HUES64 (cell line): ENCODE results near the gene CCDC24.

Experiments used
- H3K27ac ChIP-seq: 2 replicates; pipeline ENCODE4 v1.7.0; 2013; ENCODE audit warnings: low read depth, low read length, inconsistent platforms
- H3K27me3 ChIP-seq: 2 replicates; pipeline ENCODE4 v1.6.1; 2013; ENCODE audit warnings: mild to moderate bottlenecking, low read length; ENCODE audit not compliant: insufficient read depth
- H3K36me3 ChIP-seq: 2 replicates; pipeline ENCODE4 v1.6.1; 2013; ENCODE audit warnings: mild to moderate bottlenecking, low read length; ENCODE audit not compliant: insufficient read depth
- H3K4me1 ChIP-seq: 2 replicates; pipeline ENCODE4 v1.6.1; 2013; ENCODE audit warnings: mild to moderate bottlenecking, low read length, moderate library complexity; ENCODE audit not compliant: insufficient read depth
- H3K4me3 ChIP-seq: 2 replicates; pipeline ENCODE4 v1.5.1; 2013; ENCODE audit warnings: mild to moderate bottlenecking, low read length, moderate library complexity
- H3K9ac ChIP-seq: 2 replicates; pipeline ENCODE4 v1.6.1; 2013; ENCODE audit warnings: mild to moderate bottlenecking, low read depth, low read length
- H3K9me3 ChIP-seq: 2 replicates; pipeline ENCODE4 v1.6.1; 2013; ENCODE audit warnings: low read depth, low read length; ENCODE audit not compliant: insufficient read depth
- WGBS: fragments of 150-250, 120-280 bp; methylation state at CpG from one replicate; pipeline ENCODE4 v1.1.7; 2013; ENCODE audit warnings: missing lambda C conversion rate; 5-methylcytosine and 5-hydroxymethylcytosine counted together

Gene CCDC24

DNA sequence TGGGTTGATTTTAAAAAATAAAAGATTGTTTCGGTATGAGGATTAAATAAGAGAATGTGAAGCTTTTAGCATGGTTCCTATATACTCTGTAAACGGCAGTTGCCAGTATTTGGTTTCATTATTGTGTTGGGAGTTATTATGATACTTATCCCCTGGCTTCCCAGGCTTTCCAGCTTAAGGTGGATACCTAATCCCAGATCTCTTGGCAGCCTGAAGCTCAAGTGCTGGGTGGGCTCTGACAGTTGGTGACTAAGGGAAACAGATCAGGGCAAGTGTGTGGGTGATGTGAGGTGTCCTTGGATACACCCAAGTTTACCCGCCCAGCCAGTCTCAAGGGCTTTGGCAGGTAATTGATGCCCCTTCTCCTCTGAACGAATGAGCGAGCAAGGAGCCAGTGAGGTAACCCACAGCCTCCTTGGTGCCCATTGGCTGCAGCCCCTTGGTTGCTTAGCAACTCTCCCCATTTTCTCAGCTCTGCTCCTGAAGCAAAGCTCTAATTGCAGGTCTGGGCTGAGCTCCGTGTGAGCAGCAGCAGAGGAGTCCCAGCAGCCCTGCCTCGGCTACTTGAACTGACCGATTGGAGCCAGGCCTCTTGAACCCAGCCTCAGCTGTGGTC, 38.6 kb upstream of the CCDC24 start:
- no peak overlapping the region; the same call in 1 of the 2 replicates for H3K4me3 ChIP-seq
- no peak overlapping the region for H3K27ac ChIP-seq
- H3K27me3 ChIP-seq, result no peaks in the 10 kb centered on the region
- peaks cover 24% of the 10 kb centered on the region for H3K36me3 ChIP-seq
- no peaks in the 10 kb centered on the region for H3K9me3 ChIP-seq
- 77% methylated on average over 8 of the region's 8 CpGs for WGBS
- H3K9ac ChIP-seq, result no peak overlapping the region
- H3K4me1 ChIP-seq, result peaks cover 7% of the 10 kb centered on the region; the same call in 1 of the 2 replicates

DNA sequence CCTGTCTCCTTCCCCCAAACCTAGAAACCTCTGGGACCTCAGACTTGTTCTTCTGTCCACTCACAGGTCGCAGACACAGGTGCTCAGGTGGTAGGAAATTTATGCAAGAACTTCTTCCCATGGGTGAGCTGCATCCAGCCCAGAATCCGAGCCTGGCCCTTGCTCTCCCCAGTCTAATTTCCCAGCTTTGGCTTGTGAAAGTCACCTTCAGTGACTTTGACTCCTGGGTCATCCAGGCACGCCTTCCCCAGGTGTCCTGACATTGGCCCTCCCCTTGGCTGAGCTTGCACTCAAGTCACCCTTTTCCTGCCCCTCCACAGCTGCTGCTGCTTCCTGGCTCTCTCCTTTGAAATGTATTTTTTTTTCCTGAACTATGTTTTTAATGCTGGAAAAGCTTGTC, 38.0 kb upstream of the CCDC24 start:
- 86% methylated on average over 3 of the region's 3 CpGs for WGBS
- Histone ChIP-seq H3K4me3 (no peak overlapping the region; the same call in 1 of the 2 replicates), H3K36me3 (peaks cover 29% of the 10 kb centered on the region), H3K9ac (no peak overlapping the region), H3K9me3 (no peaks in the 10 kb centered on the region), H3K27me3 (no peaks in the 10 kb centered on the region), H3K4me1 (peaks cover 4% of the 10 kb centered on the region; the same call in 1 of the 2 replicates), H3K27ac (no peak overlapping the region)

DNA sequence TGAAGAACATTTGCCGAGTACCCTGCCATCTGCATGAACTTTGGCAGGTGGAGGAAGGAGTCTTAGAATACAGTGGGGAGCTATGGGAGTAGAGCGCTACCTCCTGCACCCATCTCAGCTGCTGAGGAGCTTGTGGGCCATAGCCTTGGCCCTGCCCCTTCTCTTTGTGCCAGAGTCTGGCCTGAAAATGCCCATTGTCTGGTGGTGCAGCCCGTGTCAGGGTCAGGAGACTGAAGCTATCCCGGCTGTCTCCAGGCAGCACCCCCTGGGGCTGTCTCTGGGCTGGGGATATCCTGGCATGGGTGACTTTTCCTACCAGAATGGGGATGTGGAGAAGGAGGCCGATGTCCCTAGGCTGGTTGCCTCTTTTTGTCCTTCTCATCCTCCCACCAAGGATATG, 37.4 kb upstream of the CCDC24 start:
- H3K27me3 ChIP-seq, result no peaks in the 10 kb centered on the region
- 92% methylated on average over 5 of the region's 5 CpGs for WGBS
- no peaks in the 10 kb centered on the region for H3K9me3 ChIP-seq
- H3K4me1 ChIP-seq, result peaks cover 4% of the 10 kb centered on the region; the same call in 1 of the 2 replicates
- no peak overlapping the region for H3K9ac ChIP-seq
- H3K27ac ChIP-seq, result no peak overlapping the region
- H3K36me3 ChIP-seq, result peaks cover 29% of the 10 kb centered on the region
- H3K4me3 ChIP-seq, result no peak overlapping the region

DNA sequence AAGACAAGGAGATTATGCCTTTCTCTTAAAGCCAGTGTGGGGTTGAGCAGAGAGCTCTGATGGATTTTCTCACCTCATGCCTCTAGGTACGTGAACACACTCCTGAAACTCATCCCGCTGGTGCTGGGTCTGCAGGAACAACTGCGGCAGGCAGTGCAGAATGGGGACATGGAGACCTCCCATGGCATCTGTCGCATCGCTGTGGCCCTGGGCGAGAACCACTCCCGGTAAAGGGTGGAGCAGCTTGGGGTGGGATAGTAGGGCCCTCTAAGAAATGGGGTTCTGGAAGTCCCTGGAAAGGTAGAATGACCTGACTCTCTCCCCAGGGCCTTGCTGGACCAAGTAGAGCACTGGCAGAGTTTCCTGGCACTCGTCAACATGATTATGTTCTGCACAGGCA, 35.2 kb upstream of the CCDC24 start:
- H3K9ac ChIP-seq, result no peak overlapping the region
- no peak overlapping the region for H3K27ac ChIP-seq
- H3K9me3 ChIP-seq, result no peaks in the 10 kb centered on the region
- no peak overlapping the region for H3K4me3 ChIP-seq
- H3K27me3 ChIP-seq, result no peaks in the 10 kb centered on the region
- H3K36me3 ChIP-seq, result peaks cover 22% of the 10 kb centered on the region
- WGBS, result 96% methylated on average over 8 of the region's 8 CpGs
- peaks cover 4% of the 10 kb centered on the region; the same call in 1 of the 2 replicates for H3K4me1 ChIP-seq

DNA sequence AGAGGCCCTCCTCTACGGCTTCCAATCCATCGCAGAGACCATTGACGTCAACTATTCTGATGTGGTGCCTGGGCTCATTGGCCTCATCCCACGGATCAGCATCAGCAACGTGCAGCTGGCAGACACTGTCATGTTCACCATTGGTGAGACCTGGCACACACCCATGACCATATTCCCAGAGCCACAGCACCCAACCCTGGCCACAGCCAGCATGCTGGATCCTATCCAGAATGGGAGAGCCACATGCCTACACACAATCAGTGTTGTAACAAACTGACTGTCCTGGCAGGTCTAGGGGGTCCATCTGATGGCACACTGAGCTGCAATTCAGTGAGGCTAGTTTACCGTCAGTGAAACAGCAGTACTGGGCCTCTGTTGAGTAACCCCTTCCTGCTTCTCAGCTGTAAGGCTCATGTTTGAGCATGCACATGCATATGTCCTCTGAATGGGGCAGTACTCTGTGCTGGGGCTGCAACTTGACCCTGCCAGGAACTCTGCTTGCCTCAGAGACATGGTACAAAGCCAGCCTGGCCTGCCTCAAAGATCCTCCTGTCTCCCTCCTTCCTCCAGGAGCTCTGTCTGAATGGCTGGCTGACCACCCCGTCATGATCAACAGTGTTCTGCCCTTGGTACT, 33.9 kb upstream of the CCDC24 start:
- Histone ChIP-seq H3K36me3 (peaks cover 27% of the 10 kb centered on the region), H3K27me3 (no peaks in the 10 kb centered on the region), H3K9me3 (no peaks in the 10 kb centered on the region), H3K27ac (no peak overlapping the region), H3K4me3 (no peak overlapping the region), H3K4me1 (peaks cover 3% of the 10 kb centered on the region; the same call in 1 of the 2 replicates), H3K9ac (no peak overlapping the region)
- WGBS, result 92% methylated on average over 7 of the region's 7 CpGs

DNA sequence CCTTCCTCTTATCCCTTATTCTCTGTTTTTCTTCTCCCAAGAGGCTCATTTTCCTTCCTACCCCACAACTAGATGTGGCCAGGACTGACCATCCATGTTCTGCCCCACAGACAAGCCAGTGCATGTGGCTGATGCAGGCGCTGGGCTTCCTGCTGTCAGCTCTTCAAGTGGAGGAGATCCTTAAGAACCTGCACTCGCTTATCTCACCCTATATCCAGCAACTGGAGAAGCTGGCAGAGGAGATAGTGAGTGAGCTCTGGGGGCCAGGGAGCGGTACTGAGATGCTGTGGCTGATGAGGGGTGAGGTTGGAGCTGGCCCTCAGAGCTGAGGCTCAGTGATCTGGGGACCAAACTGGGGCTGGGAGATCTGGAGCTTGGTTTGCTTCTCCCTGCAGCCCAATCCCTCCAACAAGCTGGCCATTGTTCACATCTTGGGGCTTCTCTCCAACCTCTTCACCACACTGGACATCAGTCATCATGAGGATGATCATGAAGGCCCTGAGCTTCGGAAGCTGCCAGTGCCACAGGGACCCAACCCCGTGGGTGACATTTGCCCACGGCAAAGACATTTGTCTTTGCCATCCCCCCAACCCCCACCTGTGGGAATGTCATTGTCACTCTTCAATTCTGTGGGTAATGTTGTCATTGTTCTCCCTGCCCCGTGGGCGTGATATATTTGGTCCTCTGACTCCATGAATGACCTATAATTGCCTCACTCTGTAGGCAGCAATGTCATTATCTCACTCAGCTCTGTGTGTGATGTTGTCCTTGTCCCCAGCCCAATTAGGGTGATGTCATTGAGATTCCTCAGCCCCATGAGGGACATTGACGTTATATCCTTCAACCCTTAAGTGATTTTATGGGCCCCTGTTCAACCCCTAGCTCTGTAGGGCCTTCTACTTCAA, 32.8 kb upstream of the CCDC24 start:
- 95% methylated on average over 8 of the region's 9 CpGs for WGBS
- Histone ChIP-seq H3K27ac (no peak overlapping the region), H3K36me3 (peaks cover 27% of the 10 kb centered on the region)

DNA sequence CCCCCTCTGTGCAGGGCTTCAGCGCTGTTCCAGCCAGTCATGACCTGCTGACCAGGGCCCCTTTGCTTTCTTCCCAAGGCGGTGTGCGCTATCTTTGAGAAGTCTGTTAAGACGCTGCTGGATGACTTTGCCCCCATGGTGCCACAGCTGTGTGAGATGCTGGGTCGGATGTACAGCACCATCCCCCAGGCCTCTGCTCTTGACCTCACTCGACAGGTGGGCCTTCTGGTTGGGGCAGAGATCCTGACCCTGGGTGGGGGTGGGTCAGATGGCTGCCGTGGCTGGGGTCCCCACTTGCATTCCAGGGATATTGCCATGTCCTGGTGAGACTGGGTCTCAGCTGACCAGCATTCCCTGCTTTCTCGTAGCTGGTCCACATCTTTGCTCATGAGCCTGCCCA, 30.6 kb upstream of the CCDC24 start:
- H3K27ac ChIP-seq, result no peak overlapping the region
- no peaks in the 10 kb centered on the region for H3K27me3 ChIP-seq
- 95% methylated on average over 8 of the region's 8 CpGs for WGBS
- no peak overlapping the region for H3K4me3 ChIP-seq
- H3K4me1 ChIP-seq, result no peaks in the 10 kb centered on the region
- H3K9ac ChIP-seq, result no peak overlapping the region
- H3K36me3 ChIP-seq, result peaks cover 27% of the 10 kb centered on the region
- no peaks in the 10 kb centered on the region for H3K9me3 ChIP-seq

More for the DNA sequence above, 32.8 kb upstream of the CCDC24 start:
- Histone ChIP-seq H3K9ac (no peak overlapping the region), H3K27me3 (no peaks in the 10 kb centered on the region), H3K4me3 (no peak overlapping the region), H3K9me3 (no peaks in the 10 kb centered on the region), H3K4me1 (no peaks in the 10 kb centered on the region)

DNA sequence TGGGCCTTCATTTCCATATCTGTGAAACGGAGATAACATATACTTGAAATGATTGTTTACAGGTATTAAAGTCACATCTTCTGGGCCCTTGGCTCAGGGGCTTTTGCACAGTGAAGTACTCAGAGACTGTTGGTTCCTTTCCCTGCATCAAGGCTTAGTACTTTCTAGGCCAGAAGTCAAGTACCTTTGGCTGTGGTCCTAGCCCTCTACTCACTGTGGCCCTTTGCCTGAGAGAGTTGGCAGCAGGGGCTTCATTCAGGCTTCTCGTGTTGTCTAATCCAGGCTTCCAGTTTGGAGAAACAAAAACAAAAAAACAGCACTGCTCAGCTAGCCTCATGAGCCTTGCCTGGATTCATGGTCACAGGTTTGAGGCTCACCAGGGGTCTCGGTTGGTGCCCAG, 29.7 kb upstream of the CCDC24 start:
- no peaks in the 10 kb centered on the region for H3K27me3 ChIP-seq
- peaks cover 23% of the 10 kb centered on the region for H3K36me3 ChIP-seq
- WGBS, result 94% methylated on average over 3 of the region's 3 CpGs
- no peak overlapping the region for H3K9ac ChIP-seq
- no peak overlapping the region for H3K27ac ChIP-seq
- no peaks in the 10 kb centered on the region for H3K9me3 ChIP-seq
- no peaks in the 10 kb centered on the region for H3K4me1 ChIP-seq
- H3K4me3 ChIP-seq, result no peak overlapping the region

DNA sequence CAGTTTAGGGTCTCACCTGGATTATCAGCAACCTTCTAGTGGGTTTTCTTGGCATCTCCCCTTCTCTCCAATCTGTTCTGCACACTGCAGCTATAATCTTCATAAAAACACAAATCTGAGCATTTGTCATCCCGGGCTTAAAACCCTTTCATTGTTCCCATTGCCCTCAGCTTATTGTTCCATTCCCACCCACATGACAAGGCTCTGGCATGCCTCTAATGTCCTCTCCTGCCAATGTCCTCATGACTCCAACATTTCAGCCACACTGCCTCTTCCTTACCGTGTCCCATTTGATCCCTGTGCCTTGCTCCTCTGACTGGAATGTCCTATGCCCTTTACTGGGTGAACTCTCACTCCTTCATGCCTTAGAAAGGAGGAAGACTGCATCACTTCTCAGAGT, 29.1 kb upstream of the CCDC24 start:
- WGBS, result 93% methylated on average over 2 of the region's 2 CpGs
- H3K36me3 ChIP-seq, result peaks cover 20% of the 10 kb centered on the region

DNA sequence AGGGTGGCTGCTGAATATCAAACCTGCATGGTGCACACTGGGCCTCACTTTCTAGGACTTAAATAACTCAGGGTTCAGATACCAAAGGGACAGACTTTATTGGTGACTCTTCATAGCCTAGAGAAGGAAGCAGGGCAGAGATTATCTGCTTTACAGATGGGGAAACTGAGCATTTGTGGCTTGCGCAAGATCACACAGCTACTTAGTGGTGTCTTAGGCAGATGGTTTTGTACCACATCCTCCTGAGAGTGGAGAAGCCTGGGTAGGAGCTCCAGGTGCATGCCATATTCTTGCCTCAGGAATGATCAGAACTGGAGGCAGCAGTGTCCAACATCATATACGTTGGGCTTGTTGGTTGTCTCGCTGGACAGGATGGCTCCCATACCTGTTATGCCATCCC, 28.4 kb upstream of the CCDC24 start:
- whole genome bisulfite sequencing, result 97% methylated on average over 3 of the region's 3 CpGs
- peaks cover 14% of the 10 kb centered on the region for H3K36me3 ChIP-seq
- H3K9ac ChIP-seq, result no peak overlapping the region; the same call in 1 of the 2 replicates
- no peaks in the 10 kb centered on the region for H3K9me3 ChIP-seq
- H3K27ac ChIP-seq, result no peak overlapping the region
- no peaks in the 10 kb centered on the region for H3K4me1 ChIP-seq
- H3K4me3 ChIP-seq, result no peak overlapping the region
- H3K27me3 ChIP-seq, result no peaks in the 10 kb centered on the region

More for the DNA sequence above, 29.1 kb upstream of the CCDC24 start:
- no peaks in the 10 kb centered on the region for H3K4me1 ChIP-seq
- no peak overlapping the region for H3K9ac ChIP-seq
- H3K27me3 ChIP-seq, result no peaks in the 10 kb centered on the region
- H3K9me3 ChIP-seq, result no peaks in the 10 kb centered on the region
- H3K4me3 ChIP-seq, result no peak overlapping the region
- no peak overlapping the region for H3K27ac ChIP-seq

DNA sequence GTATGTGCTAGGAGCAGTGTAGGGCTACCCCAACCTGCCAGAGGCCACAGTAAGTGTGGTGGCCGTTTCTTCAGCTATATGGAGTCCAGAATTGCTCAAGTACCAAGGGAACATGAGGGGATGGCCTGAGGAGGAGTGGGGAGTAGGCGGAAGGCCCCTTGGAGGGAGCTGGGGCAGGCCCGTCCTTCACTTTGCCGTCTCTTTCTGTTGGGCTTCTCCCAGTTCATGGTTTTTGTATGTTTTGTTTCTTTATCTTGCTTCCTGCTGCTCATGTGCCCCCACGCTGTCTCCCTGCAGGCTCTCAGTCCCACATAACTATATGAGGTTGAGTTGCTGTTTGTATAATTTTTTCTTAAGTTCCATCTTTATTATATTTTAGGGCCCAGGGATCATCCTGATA, 27.5 kb upstream of the CCDC24 start:
- Histone ChIP-seq H3K27me3 (no peaks in the 10 kb centered on the region), H3K4me1 (no peaks in the 10 kb centered on the region), H3K4me3 (no peak overlapping the region), H3K27ac (no peak overlapping the region), H3K36me3 (peaks cover 10% of the 10 kb centered on the region; the same call in 1 of the 2 replicates), H3K9me3 (no peaks in the 10 kb centered on the region), H3K9ac (no peak overlapping the region)
- 89% methylated on average over 4 of the region's 5 CpGs for WGBS
